GM19467 (cell line): ENCODE measurements around the gene GSE1.
"Not testable (repeated sequence)": the region's sequence is repeated elsewhere in the genome, so short reads cannot be mapped to it uniquely, and the experiment has no call there.

Experiments used
- ATAC-seq: cut with Tn5 transposase; IDR thresholded peaks from one replicate; pipeline ENCODE4 v1.9.1; 2021; ENCODE audit warnings: mild to moderate bottlenecking, moderate library complexity; ENCODE audit not compliant: unreplicated experiment

Gene GSE1

GRCh38 chr16:85589688-85590505 lies 23.2 kb upstream of the GSE1 start:
- no peak for ATAC-seq

- no peak for ATAC-seq
Observed at GRCh38 chr16:85590506-85590832, 22.7 kb upstream of the GSE1 start.

GRCh38 chr16:85591381-85591780 lies 21.7 kb upstream of the GSE1 start:
- ATAC-seq, result no peak

GRCh38 chr16:85592277-85592676 lies 20.8 kb upstream of the GSE1 start:
- not testable (repeated sequence) for ATAC-seq

- ATAC-seq, result no peak
Observed at GRCh38 chr16:85592700-85593493, 20.2 kb upstream of the GSE1 start.

- ATAC-seq, result no peak
Observed at GRCh38 chr16:85593494-85594221, 19.5 kb upstream of the GSE1 start.

GRCh38 chr16:85594273-85594977 lies 18.7 kb upstream of the GSE1 start:
- ATAC-seq, result no peak

GRCh38 chr16:85594978-85595661 lies 18.0 kb upstream of the GSE1 start:
- no peak for ATAC-seq

GRCh38 chr16:85595812-85596502 lies 17.2 kb upstream of the GSE1 start:
- ATAC-seq, result no peak

GRCh38 chr16:85598141-85598540 lies 15.0 kb upstream of the GSE1 start:
- no peak for ATAC-seq

- ATAC-seq, result no peak
Observed at GRCh38 chr16:85600078-85600477, 13.0 kb upstream of the GSE1 start.

- no peak for ATAC-seq
Observed at GRCh38 chr16:85600530-85601271, 12.4 kb upstream of the GSE1 start.

GRCh38 chr16:85601272-85601639 lies 11.9 kb upstream of the GSE1 start:
- no peak for ATAC-seq

- ATAC-seq, result no peak
Observed at GRCh38 chr16:85601730-85602401, 11.3 kb upstream of the GSE1 start.

- ATAC-seq, result no peak
Observed at GRCh38 chr16:85602402-85603202, 10.5 kb upstream of the GSE1 start.

GRCh38 chr16:85603203-85603755 lies 9.8 kb upstream of the GSE1 start:
- ATAC-seq, result no peak

- no peak for ATAC-seq
Observed at GRCh38 chr16:85604145-85604705, 8.9 kb upstream of the GSE1 start.
